HFFc6 (cell line): Measurements from ENCODE around the gene ATP6V0E1. TPM values are rescaled to one million over a fixed set of nuclear protein-coding genes. Genes with fewer than 3 reads are reported as not detected.

Experiments used
- DNase-seq: peaks from one replicate; pipeline ENCODE4 v3.0.0-alpha.2; 2018
- H3K27ac Mint-ChIP-seq: 2 replicates; pipeline ENCODE4 v1.8.0; 2020; ENCODE audit warnings: mild to moderate bottlenecking, mixed read lengths
- H3K27me3 Mint-ChIP-seq: 2 replicates; pipeline ENCODE4 v1.8.0; 2021; ENCODE audit warnings: mild to moderate bottlenecking, moderate library complexity, mixed read lengths; ENCODE audit not compliant: insufficient read depth
- H3K36me3 Mint-ChIP-seq: 2 replicates; pipeline ENCODE4 v1.8.0; 2021; ENCODE audit warnings: low read depth, mixed read lengths
- H3K4me1 Mint-ChIP-seq: 2 replicates; pipeline ENCODE4 v1.8.0; 2020; ENCODE audit warnings: low read depth, mixed read lengths
- H3K4me3 Mint-ChIP-seq: 2 replicates; pipeline ENCODE4 v1.8.0; 2020; ENCODE audit warnings: mild to moderate bottlenecking, moderate library complexity, mixed read lengths
- H3K9me3 Mint-ChIP-seq: 2 replicates; pipeline ENCODE4 v1.8.0; 2020; ENCODE audit warnings: mild to moderate bottlenecking, mixed read lengths
- CTCF ChIP-seq: fragments of 200-600 bp; sonication (generic); IDR thresholded peaks from 2 replicates; pipeline ENCODE4 v1.5.0; 2021; ENCODE audit warnings: antibody characterized with exemption, mild to moderate bottlenecking
- total RNA-seq, 6 experiments: library from RNA; stranded (reverse); fragmentation: NEBNext Ultra II Directional; extraction: Animal tissue kit (Norgen Biotek cat#: 25700); gene quantifications; 2 replicates in 1 of 6; 3 replicates in 5 of 6; pipeline ENCODE4 v1.2.3, GENCODE V29; 2021

ATP6V0E1 gene
- total RNA-seq, 6 experiments from 2014 or later = 462 to 606 (median 488) TPM

- TF ChIP-seq CTCF = no peak
- Mint-ChIP-seq H3K4me3 (no peak overlapping the region), H3K4me1 (peaks cover 40% of the 10 kb centered on the region), H3K27ac (no peak overlapping the region; the same call in 1 of the 2 replicates), H3K36me3 (peaks cover 4% of the 10 kb centered on the region; the same call in 1 of the 2 replicates), H3K27me3 (no peaks in the 10 kb centered on the region), H3K9me3 (no peaks in the 10 kb centered on the region)
- DNase-seq = no peak
Measured at GRCh38 chr5:172999974-173000373, 16.4 kb downstream of the ATP6V0E1 start.

GRCh38 chr5:173001229-173001841 is 17.8 kb downstream of the ATP6V0E1 start:
- Mint-ChIP-seq H3K4me3 (no peak overlapping the region), H3K27ac (no peak overlapping the region), H3K9me3 (no peaks in the 10 kb centered on the region), H3K27me3 (no peaks in the 10 kb centered on the region), H3K36me3 (no peaks in the 10 kb centered on the region; the same call in 1 of the 2 replicates), H3K4me1 (peaks cover 40% of the 10 kb centered on the region)
- no peak for TF ChIP-seq CTCF
- DNase-seq = no peak

- H3K36me3 Mint-ChIP-seq = no peaks in the 10 kb centered on the region
- H3K4me3 Mint-ChIP-seq = no peak overlapping the region
Measured at GRCh38 chr5:173003360-173003759, 19.8 kb downstream of the ATP6V0E1 start.

DNA sequence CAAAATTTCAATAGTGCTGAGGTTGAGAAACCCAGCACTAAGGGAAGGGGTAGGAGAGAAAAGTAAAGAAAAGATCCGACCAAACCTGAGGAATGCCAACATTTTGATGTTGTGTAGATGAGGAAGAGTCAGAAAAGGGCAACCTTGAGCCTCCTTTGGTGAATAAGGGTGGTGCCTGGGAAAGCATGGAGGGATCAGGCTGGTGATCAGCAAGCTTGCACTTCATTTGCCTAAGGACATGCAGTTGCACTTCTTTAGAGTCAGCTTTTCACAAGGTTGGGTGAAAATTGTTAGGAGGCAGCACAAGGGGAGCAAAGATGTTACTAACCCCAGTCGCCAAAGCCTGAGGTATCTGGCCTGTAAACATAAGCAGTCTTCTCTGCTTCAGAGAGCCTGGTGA is 20.4 kb downstream of the ATP6V0E1 start:
- TF ChIP-seq CTCF = no peak
- no peak for DNase-seq
- Mint-ChIP-seq H3K4me1 (peaks cover 58% of the 10 kb centered on the region), H3K36me3 (no peaks in the 10 kb centered on the region), H3K4me3 (no peak overlapping the region), H3K27ac (no peak overlapping the region; the same call in 1 of the 2 replicates), H3K27me3 (no peaks in the 10 kb centered on the region), H3K9me3 (no peaks in the 10 kb centered on the region)

More at GRCh38 chr5:173003360-173003759, 19.8 kb downstream of the ATP6V0E1 start:
- no peak for TF ChIP-seq CTCF
- Mint-ChIP-seq H3K27me3 (no peaks in the 10 kb centered on the region), H3K9me3 (no peaks in the 10 kb centered on the region), H3K27ac (no peak overlapping the region; the same call in 1 of the 2 replicates), H3K4me1 (peaks cover 58% of the 10 kb centered on the region)
- DNase-seq = no peak

- no peaks in the 10 kb centered on the region for H3K27me3 Mint-ChIP-seq
- peaks cover 56% of the 10 kb centered on the region for H3K4me1 Mint-ChIP-seq
- H3K4me3 Mint-ChIP-seq = no peak overlapping the region
- TF ChIP-seq CTCF = no peak
- no peak for DNase-seq
- no peaks in the 10 kb centered on the region for H3K36me3 Mint-ChIP-seq
- no peak overlapping the region for H3K27ac Mint-ChIP-seq
- no peaks in the 10 kb centered on the region for H3K9me3 Mint-ChIP-seq
Measured at GRCh38 chr5:173004447-173004846, 20.9 kb downstream of the ATP6V0E1 start.
